ENCODE data around the gene SPTBN1. TPM values are rescaled to one million over a fixed set of nuclear protein-coding genes. Genes with fewer than 3 reads are reported as not detected.

The SPTBN1 gene
- total and polyA plus RNA-seq, 7 experiments from 2014 or later: 43.3 to 207 (median 171) TPM

- H3K27ac Mint-ChIP-seq: peak overlapping the region; percentile 90 to 99 (median 97)
- peaks cover 72 to 100% (median 99%) of the 10 kb centered on the region in 7 donors for H3K4me1 Mint-ChIP-seq
- peak overlapping the region; percentile 72 to 93 (median 86) for H3K4me3 Mint-ChIP-seq
- peak overlapping the region; percentile 58 for H3K4me3 ChIP-seq (ENCODE audit: low read length)
- H3K4me1 ChIP-seq (ENCODE audit: control insufficient read depth in 2 of 2, insufficient read depth in 2 of 2, low read length in 2 of 2): peaks cover 94 to 97% of the 10 kb centered on the region in 2 donors
- intact Hi-C loops (cut with micrococcal nuclease): loop anchor here (1.0 to 10.0 kb wide), 4 partner anchors 10 to 559 kb away; no protein-coding TSS in a partner anchor
- ChIA-PET CTCF (interaction anchor here (0.6 to 2.1 kb wide), 13 partner anchors 11 to 129 kb away, joined by 3 to 23 read pairs (median 4); no protein-coding TSS in a partner anchor), POLR2A (interaction anchor here (0.7 to 12.1 kb wide), 10 partner anchors 8 to 59 kb away, joined by 3 to 276 read pairs (median 12); no protein-coding TSS in a partner anchor)
- H3K27me3 ChIP-seq (ENCODE audit: control insufficient read depth in 2 of 2, insufficient read depth in 2 of 2, low read length in 2 of 2): no peaks in the 10 kb centered on the region
- ATAC-seq (no peak), DNase-seq (no peak)
- H3K9me3 Mint-ChIP-seq: peaks cover 0 to 7% (median 0%) of the 10 kb centered on the region in 11 donors
- peaks cover 8 to 28% (median 10%) of the 10 kb centered on the region in 5 donors for H3K36me3 Mint-ChIP-seq
- no peaks in the 10 kb centered on the region for H3K36me3 ChIP-seq (ENCODE audit: control insufficient read depth in 2 of 3, insufficient read depth in 3 of 3, low read length in 3 of 3)
- H3K27me3 Mint-ChIP-seq: no peaks in the 10 kb centered on the region
- peak overlapping the region; percentile 95 for H3K27ac ChIP-seq (ENCODE audit: low read depth, low read length)
- H3K9me3 ChIP-seq (ENCODE audit: control insufficient read depth in 2 of 3, low read length in 3 of 3): no peaks in the 10 kb centered on the region
These were observed 119.3 kb downstream of the SPTBN1 start for GRCh38 chr2:54575379-54575888.

DNA sequence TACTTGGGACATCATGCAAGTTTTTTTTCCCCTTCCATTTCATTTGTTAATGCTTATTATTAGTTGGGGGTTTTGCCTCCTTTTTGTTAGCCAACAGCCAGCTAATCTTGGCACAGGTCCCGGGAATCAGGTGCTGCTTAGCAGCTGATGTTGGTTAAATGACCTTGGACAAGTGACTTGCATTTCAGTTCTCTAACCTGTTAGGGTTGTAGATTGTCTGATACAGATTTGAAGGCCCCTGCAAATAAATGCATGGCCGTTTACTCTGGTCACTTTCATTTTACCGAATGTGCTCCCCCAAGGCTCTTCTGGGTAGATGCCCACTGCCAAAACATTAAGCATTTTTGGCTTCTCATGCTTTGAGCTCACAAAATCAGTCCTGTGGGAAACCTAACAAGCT, 120.9 kb downstream of the SPTBN1 start:
- peaks cover 72 to 99% (median 95%) of the 10 kb centered on the region in 7 donors for H3K4me1 Mint-ChIP-seq
- no peaks in the 10 kb centered on the region for H3K9me3 ChIP-seq (ENCODE audit: control insufficient read depth in 2 of 3, low read length in 3 of 3)
- POLR2A ChIA-PET: interaction anchor here (0.6 to 12.1 kb wide), 7 partner anchors 9 to 96 kb away, joined by 3 to 276 read pairs (median 29); no protein-coding TSS in a partner anchor
- no peak for DNase-seq
- no peaks in the 10 kb centered on the region for H3K27me3 Mint-ChIP-seq
- peak overlapping the region; percentile 90 to 99 (median 97) for H3K27ac Mint-ChIP-seq
- peaks cover 91% of the 10 kb centered on the region in 2 donors for H3K4me1 ChIP-seq (ENCODE audit: control insufficient read depth in 2 of 2, insufficient read depth in 2 of 2, low read length in 2 of 2)
- CTCF ChIA-PET: interaction anchor here (0.8 to 1.7 kb wide), 4 partner anchors 17 to 53 kb away, joined by 3 to 6 read pairs (median 4); no protein-coding TSS in a partner anchor
- H3K9me3 Mint-ChIP-seq: peaks cover 0 to 7% (median 0%) of the 10 kb centered on the region in 11 donors
- peak overlapping the region; percentile 95 for H3K27ac ChIP-seq (ENCODE audit: low read depth, low read length)
- no peaks in the 10 kb centered on the region for H3K36me3 ChIP-seq (ENCODE audit: control insufficient read depth in 2 of 3, insufficient read depth in 3 of 3, low read length in 3 of 3)
- no peaks in the 10 kb centered on the region for H3K27me3 ChIP-seq (ENCODE audit: control insufficient read depth in 2 of 2, insufficient read depth in 2 of 2, low read length in 2 of 2)
- intact Hi-C loops (cut with micrococcal nuclease): loop anchor here in 1 of 2 donors (10.0 kb wide), 1 partner anchor 558 kb away; no protein-coding TSS in a partner anchor
- peak overlapping the region; percentile 29 to 93 (median 69) for H3K4me3 Mint-ChIP-seq
- H3K4me3 ChIP-seq (ENCODE audit: low read length): no peak overlapping the region
- no peak for ATAC-seq
- peaks cover 8 to 31% (median 10%) of the 10 kb centered on the region in 5 donors for H3K36me3 Mint-ChIP-seq

GRCh38 chr2:54577944-54578647, 122.0 kb downstream of the SPTBN1 start:
- no peak for ATAC-seq

GRCh38 chr2:54578648-54579045, 122.5 kb downstream of the SPTBN1 start:
- ChIA-PET CTCF (interaction anchor here (0.5 to 2.3 kb wide), 3 partner anchors 20 to 124 kb away, joined by 3 to 10 read pairs (median 8); no protein-coding TSS in a partner anchor), POLR2A (interaction anchor here (5.0 to 11.3 kb wide), 3 partner anchors 16 to 27 kb away, joined by 29 to 223 read pairs (median 76); no protein-coding TSS in a partner anchor)
- Mint-ChIP-seq H3K27me3 (no peaks in the 10 kb centered on the region), H3K9me3 (peaks cover 0 to 7% (median 0%) of the 10 kb centered on the region in 11 donors), H3K36me3 (peaks cover 8 to 37% (median 10%) of the 10 kb centered on the region in 5 donors), H3K4me1 (peaks cover 76 to 99% (median 95%) of the 10 kb centered on the region in 7 donors), H3K4me3 (peak overlapping the region in 9 of 10 donors; percentile 56 to 93 (median 74)), H3K27ac (peak overlapping the region; percentile 90 to 99 (median 96))
- DNase-seq: no peak
- Histone ChIP-seq H3K36me3 (ENCODE audit: control insufficient read depth in 2 of 3, insufficient read depth in 3 of 3, low read length in 3 of 3) (no peaks in the 10 kb centered on the region), H3K4me1 (ENCODE audit: control insufficient read depth in 2 of 2, insufficient read depth in 2 of 2, low read length in 2 of 2) (peaks cover 86 to 91% of the 10 kb centered on the region in 2 donors), H3K27ac (ENCODE audit: low read depth, low read length) (peak overlapping the region; percentile 95), H3K9me3 (ENCODE audit: control insufficient read depth in 2 of 3, low read length in 3 of 3) (no peaks in the 10 kb centered on the region), H3K4me3 (ENCODE audit: low read length) (no peak overlapping the region), H3K27me3 (ENCODE audit: control insufficient read depth in 2 of 2, insufficient read depth in 2 of 2, low read length in 2 of 2) (no peaks in the 10 kb centered on the region)
- intact Hi-C loops (cut with micrococcal nuclease): loop anchor here in 1 of 2 donors (10.0 kb wide), 1 partner anchor 556 kb away; no protein-coding TSS in a partner anchor
- ATAC-seq: no peak

More at GRCh38 chr2:54577944-54578647, 122.0 kb downstream of the SPTBN1 start:
- Histone ChIP-seq H3K9me3 (ENCODE audit: control insufficient read depth in 2 of 3, low read length in 3 of 3) (no peaks in the 10 kb centered on the region), H3K4me3 (ENCODE audit: low read length) (no peak overlapping the region), H3K27ac (ENCODE audit: low read depth, low read length) (peak overlapping the region; percentile 95), H3K27me3 (ENCODE audit: control insufficient read depth in 2 of 2, insufficient read depth in 2 of 2, low read length in 2 of 2) (no peaks in the 10 kb centered on the region), H3K4me1 (ENCODE audit: control insufficient read depth in 2 of 2, insufficient read depth in 2 of 2, low read length in 2 of 2) (peaks cover 89 to 91% of the 10 kb centered on the region in 2 donors), H3K36me3 (ENCODE audit: control insufficient read depth in 2 of 3, insufficient read depth in 3 of 3, low read length in 3 of 3) (no peaks in the 10 kb centered on the region)
- no peak for DNase-seq
- peaks cover 0 to 7% (median 0%) of the 10 kb centered on the region in 11 donors for H3K9me3 Mint-ChIP-seq
- CTCF ChIA-PET: interaction anchor here (1.2 kb wide), 1 partner anchor 18 kb away, joined by 4 read pairs; no protein-coding TSS in a partner anchor
- POLR2A ChIA-PET: interaction anchor here (4.4 to 12.1 kb wide), 4 partner anchors 8 to 27 kb away, joined by 29 to 276 read pairs (median 128); no protein-coding TSS in a partner anchor
- peaks cover 74 to 99% (median 95%) of the 10 kb centered on the region in 7 donors for H3K4me1 Mint-ChIP-seq
- H3K27ac Mint-ChIP-seq: peak overlapping the region; percentile 90 to 99 (median 96)
- H3K27me3 Mint-ChIP-seq: no peaks in the 10 kb centered on the region
- peak overlapping the region; percentile 56 to 93 (median 73) for H3K4me3 Mint-ChIP-seq
- intact Hi-C loops (cut with micrococcal nuclease): loop anchor here in 1 of 2 donors (10.0 kb wide), 1 partner anchor 557 kb away; no protein-coding TSS in a partner anchor
- H3K36me3 Mint-ChIP-seq: peaks cover 8 to 35% (median 10%) of the 10 kb centered on the region in 5 donors

DNA sequence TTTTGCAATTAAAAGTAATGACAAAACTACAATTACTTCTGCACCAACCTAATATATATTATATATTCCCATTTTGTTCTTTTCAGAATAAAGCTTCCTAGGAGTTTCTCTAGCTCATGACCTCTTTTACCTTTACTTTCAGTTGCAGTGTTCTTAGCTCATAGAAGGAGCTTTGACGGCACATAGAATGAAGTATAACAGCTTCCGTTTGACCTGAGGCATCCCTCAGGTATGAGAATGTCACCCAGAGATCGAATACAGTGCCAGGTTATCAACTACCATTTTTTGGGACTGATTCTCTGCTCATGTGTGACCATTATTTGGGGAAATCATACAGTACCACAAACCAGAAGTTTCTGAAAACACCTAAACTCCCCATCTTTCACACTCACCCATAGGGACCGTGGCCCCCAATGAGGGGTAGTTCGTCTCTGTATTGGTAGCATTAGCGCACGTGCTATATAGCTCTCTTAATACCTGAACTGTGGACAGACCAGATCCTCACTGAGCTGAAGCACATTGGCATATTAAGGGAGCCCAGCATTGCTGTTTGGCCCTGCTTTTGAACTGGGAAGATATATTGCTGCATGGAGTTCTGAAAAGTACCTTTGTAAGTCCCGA, 123.0 kb downstream of the SPTBN1 start:
- Histone ChIP-seq H3K27ac (ENCODE audit: low read depth, low read length) (peak overlapping the region; percentile 95), H3K27me3 (ENCODE audit: control insufficient read depth in 2 of 2, insufficient read depth in 2 of 2, low read length in 2 of 2) (no peaks in the 10 kb centered on the region), H3K4me3 (ENCODE audit: low read length) (peak overlapping the region; percentile 20), H3K36me3 (ENCODE audit: control insufficient read depth in 2 of 3, insufficient read depth in 3 of 3, low read length in 3 of 3) (no peaks in the 10 kb centered on the region), H3K4me1 (ENCODE audit: control insufficient read depth in 2 of 2, insufficient read depth in 2 of 2, low read length in 2 of 2) (peaks cover 82 to 90% of the 10 kb centered on the region in 2 donors), H3K9me3 (ENCODE audit: control insufficient read depth in 2 of 3, low read length in 3 of 3) (no peaks in the 10 kb centered on the region)
- H3K9me3 Mint-ChIP-seq: peaks cover 0 to 7% (median 0%) of the 10 kb centered on the region in 11 donors
- peaks cover 8 to 37% (median 10%) of the 10 kb centered on the region in 5 donors for H3K36me3 Mint-ChIP-seq
- peak overlapping the region; percentile 70 to 93 (median 76) for H3K4me3 Mint-ChIP-seq
- CTCF ChIA-PET: interaction anchor here (0.5 to 2.3 kb wide), 5 partner anchors 20 to 123 kb away, joined by 3 to 10 read pairs (median 3); no protein-coding TSS in a partner anchor
- H3K27me3 Mint-ChIP-seq: no peaks in the 10 kb centered on the region
- peak overlapping the region; percentile 85 to 98 (median 96) for H3K27ac Mint-ChIP-seq
- POLR2A ChIA-PET: interaction anchor here (0.7 to 11.3 kb wide), 7 partner anchors 8 to 33 kb away, joined by 7 to 223 read pairs (median 10); no protein-coding TSS in a partner anchor
- ATAC-seq: no peak
- intact Hi-C loops (cut with micrococcal nuclease): loop anchor here in 1 of 2 donors (10.0 kb wide), 1 partner anchor 556 kb away; no protein-coding TSS in a partner anchor
- no peak for DNase-seq
- peaks cover 76 to 99% (median 95%) of the 10 kb centered on the region in 7 donors for H3K4me1 Mint-ChIP-seq

All from naive thymus-derived CD4-positive, alpha-beta T cell (primary cell).